HG03432 (cell line): ENCODE measurements around the gene KCNJ6.
"Not testable (repeated sequence)": the region's sequence is repeated elsewhere in the genome, so short reads cannot be mapped to it uniquely, and the experiment has no call there.

Experiments
- ATAC-seq: cut with Tn5 transposase; IDR thresholded peaks from one replicate; pipeline ENCODE4 v1.9.1; 2021; ENCODE audit warnings: mild to moderate bottlenecking, moderate library complexity; ENCODE audit not compliant: unreplicated experiment

KCNJ6 gene

GRCh38 chr21:37783016-37783415 lies 133.2 kb downstream of the KCNJ6 start:
- no peak for ATAC-seq

DNA sequence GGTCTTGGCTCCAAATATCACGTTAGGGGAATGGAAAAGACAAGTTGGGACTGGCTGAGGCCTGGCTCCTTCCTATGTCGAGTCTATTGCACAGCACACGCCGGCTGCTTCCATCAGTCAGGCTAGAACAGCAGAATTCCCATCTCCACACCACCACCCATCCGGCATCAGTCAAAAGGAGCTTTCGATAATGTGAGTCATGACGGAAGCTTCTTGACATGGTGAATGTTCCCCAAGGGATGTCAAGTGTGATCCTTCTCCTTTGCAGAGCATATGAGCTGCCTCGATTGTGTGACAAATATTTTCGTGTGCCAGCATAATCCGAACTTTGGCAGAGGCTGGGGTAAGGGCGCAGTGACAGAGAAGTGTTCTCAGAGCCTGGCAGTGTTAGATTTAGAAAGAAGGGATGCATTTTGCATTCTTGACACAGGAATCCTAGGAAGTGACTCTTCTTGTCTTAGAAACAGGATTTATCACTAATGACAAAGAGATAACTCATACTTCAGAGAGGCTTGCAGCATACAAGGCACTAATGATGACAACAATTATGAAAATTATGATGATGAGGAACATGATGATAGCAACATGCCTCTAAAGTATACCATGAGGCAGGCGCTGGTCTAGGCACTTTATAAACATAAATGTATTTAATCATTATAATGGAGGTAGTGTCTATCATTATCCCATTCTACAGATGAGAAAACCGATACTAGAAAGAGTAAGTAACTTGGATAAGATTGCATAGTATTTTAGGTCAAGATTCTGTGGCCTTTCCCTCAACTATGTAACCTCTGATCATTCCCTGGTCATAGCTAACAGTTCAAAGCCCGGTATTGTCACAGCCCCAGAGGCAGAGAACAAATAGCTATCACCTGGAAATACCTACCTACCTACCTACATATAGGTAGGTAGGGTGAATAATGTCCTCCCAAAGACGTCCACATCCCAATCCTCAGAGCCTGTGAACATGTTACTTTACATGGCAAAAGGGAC lies 135.0 kb downstream of the KCNJ6 start:
- no peak for ATAC-seq

- no peak for ATAC-seq
Measured at GRCh38 chr21:37771181-37771580, 145.1 kb downstream of the KCNJ6 start.

DNA sequence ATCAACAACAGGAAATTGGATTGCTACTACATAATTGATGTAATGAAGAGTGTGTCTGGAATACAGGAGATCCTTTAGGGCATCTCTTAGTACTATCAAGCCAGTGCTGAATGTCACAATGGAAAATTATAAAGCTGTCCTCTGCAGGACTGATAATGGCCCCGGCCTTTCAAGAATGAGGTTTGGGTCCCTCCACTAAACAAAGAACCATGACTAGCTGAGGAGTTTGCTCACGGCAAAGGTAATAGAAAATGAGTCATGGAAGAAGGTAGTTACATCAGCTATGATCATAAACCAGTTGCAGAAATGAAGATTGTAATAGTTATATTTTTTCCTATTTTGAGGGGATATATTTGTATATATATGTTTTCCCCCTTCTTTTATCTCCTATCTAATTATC lies 145.8 kb downstream of the KCNJ6 start:
- ATAC-seq: no peak

- no peak for ATAC-seq
Measured at GRCh38 chr21:37769656-37770055, 146.6 kb downstream of the KCNJ6 start.

GRCh38 chr21:37767984-37768383 lies 148.3 kb downstream of the KCNJ6 start:
- no peak for ATAC-seq

DNA sequence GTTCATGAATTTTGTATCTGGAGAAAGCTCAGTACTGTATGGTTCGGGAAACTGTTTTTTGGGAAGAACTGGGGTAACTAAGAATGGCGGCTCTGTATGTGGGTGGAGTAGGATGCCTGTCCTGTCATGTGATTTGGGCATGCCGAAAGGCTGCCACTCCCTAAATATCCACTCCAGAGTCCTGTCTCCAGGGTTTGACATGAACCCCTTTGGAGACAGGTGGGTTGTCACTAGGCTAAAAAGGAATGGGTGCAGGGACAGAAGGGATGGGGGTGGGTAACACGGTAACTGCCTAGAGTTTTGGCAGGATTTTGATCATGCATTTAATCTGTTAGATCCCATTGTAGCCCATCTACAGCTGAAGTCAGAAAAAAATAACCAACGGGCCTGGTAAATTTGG lies 150.1 kb downstream of the KCNJ6 start:
- no peak for ATAC-seq

DNA sequence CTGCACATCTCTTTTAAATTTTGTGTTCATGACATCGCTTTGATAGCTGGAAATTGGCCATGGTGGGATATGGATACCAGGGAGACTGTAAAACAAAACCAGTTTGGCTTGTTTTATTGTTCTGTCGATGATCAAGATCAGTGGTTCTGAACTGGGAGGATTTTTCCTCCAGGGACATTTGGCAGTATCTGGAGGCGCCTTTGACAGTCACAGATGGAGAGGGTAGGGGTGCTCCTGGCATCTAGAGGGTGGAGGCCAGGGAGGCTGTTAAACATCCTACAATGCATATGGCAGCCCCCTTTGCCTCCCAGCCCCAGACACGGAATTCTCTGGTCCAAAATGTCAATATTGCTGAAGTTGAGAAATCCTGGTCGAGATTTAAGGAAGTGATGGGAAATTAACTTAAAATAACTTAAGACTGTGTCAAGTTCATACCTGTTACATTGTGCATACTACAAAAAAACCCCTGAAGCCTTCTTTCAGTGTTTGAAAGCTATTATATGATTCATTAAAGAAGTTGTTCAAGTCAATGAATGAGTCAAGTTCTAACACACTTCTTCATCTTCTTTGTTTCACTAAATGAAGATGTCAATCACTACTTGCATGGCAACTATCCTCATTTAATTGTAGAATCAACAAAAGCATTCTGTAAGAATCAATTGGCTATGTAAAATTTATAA lies 150.9 kb downstream of the KCNJ6 start:
- ATAC-seq: no peak

DNA sequence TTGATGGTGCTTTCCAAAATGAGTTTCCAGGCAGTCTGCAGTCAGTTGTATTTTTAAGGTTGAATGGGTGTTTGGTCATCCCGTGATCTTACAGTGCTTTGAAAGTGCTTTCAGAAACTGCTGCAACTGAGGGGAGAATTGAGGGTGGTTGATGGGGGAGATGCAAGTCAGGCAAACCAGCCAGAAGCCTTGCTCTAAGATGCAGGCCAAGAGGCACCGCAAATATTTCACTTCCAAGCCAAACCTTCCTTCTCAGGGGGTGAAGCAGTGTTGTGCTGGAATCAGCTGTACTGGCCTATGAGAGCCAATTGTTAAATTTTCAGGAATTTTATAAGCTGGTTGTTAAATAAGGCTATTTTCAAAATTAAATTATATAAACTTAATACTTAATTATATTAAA lies 151.6 kb downstream of the KCNJ6 start:
- no peak for ATAC-seq

GRCh38 chr21:37763298-37763697 lies 153.0 kb downstream of the KCNJ6 start:
- no peak for ATAC-seq

DNA sequence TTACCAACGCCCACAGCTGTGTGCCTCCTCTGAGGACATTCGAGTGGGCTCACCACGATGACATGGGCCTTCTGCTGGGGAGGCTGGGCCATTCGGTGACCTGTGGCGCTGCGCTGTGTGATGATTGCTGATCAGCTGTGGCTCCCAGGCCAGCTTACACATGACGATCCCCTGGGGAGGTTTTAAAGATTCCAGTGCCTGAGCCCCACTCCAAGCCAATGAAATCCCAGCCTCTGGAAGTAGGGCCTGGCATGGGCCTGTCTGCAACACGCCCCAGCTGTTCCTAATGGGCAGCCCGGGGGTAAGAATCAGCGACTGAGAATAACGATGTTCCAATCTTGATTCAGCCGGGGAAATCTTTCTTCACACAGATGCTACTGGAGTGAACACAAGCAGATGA lies 153.7 kb downstream of the KCNJ6 start:
- no peak for ATAC-seq

DNA sequence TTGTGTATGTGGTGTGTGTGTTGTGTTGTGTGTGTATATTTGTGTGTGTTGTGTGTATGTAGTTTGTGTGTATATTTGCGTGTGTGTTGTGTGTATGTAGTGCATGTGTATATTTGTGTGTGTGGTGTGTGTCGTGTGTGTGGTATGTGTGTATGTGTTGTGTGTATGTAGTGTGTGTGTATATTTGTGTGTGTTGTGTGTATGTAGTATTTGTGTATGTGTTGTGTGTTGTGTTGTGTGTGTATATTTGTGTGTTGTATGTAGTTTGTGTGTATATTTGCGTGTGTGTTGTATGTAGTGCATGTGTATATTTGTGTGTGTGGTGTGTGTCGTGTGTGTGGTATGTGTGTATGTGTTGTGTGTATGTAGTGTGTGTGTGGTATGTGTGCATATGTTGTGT lies 154.9 kb downstream of the KCNJ6 start:
- ATAC-seq: not testable (repeated sequence)

GRCh38 chr21:37759777-37760176 lies 156.5 kb downstream of the KCNJ6 start:
- ATAC-seq: no peak

GRCh38 chr21:37758982-37759381 lies 157.3 kb downstream of the KCNJ6 start:
- no peak for ATAC-seq

DNA sequence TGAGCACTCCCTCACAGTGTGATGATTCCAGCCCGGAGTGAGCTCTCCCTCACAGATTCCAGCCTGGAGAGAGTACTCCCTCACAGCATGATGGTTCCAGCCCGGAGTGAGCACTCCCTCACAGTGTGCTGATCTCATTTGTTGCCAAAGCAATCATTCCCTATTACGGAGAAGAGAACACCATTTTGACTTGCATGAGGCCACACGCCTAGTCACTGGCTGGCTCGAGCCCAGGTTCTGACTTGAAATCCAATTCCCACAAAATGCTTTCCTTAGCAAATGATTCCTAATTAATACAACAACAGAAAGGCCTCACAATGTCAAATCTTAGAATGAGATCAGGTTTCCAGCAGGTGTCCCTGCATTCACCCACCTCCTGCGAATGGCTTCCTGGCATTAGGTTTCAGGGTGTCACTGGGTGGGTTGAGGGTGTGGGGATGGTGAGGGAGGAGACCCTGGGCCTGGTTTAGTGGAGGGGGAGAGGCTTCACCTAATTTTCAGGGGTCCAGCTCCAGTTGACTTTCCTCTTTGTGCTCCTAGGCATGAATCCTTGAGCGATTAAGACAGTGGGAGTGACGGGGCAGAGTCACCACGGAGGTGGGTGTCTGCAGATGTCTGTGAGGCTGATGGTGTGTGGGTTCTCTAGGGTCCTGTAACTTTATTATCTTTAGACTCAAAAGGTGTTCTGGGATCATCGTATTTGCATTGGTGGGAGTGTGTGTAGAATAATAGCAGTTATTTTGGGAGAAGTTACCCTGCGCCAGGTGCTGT lies 158.5 kb downstream of the KCNJ6 start:
- no peak for ATAC-seq

- no peak for ATAC-seq
Measured at GRCh38 chr21:37753122-37753599, 163.1 kb downstream of the KCNJ6 start.

DNA sequence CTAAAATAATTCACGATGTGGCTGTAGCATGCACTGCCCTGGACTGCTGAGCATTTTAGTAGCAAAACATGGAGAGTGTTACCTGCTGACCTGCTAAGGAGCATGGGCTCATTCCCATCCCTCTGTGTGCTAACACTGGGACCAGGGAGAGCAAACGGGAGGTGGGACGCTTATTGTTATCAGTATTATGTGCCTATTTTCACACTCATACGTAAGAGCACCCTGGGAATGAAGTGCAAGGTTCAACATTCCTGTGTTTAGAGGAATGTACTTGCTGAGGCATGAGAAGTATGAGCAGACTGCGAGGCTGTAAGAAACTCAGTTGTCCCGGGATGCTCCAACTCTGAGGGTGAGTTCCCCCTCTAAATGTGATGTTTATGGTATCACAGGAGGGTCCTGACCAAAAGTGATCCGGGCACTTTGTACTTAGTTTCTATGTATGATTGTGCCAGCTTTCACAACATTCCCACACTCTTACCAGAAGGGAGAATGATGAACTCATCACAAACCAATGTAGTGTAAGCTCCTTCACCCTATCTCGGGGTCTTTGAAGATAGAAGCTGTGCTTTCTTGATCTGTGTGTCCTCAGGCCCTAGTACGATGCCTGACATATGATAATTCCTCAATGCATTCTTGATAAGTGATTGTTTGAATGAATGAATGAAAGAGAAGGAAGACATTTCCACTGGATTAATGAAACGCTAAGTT lies 164.8 kb downstream of the KCNJ6 start:
- ATAC-seq: no peak

DNA sequence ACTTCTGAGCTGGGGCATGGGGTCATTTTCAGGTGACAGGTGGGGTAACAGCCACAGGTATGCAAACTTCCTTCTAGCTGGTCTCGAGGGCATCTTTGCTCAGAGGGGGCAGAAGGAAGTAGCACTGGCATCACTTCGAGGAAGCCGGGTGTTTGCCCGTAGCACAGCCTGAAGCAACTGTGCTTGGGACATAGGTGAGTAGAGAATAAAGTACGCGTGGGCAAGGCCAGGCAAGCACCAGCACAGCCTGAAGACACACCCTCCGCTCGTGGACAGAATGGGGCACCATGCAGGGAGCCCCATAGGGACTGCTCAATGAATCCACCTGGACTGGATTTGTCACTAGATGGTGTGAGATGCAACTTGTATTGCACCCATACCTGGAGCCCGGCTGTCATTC lies 167.1 kb downstream of the KCNJ6 start:
- no peak for ATAC-seq

- ATAC-seq: no peak
Measured at GRCh38 chr21:37748351-37748750, 167.9 kb downstream of the KCNJ6 start.

DNA sequence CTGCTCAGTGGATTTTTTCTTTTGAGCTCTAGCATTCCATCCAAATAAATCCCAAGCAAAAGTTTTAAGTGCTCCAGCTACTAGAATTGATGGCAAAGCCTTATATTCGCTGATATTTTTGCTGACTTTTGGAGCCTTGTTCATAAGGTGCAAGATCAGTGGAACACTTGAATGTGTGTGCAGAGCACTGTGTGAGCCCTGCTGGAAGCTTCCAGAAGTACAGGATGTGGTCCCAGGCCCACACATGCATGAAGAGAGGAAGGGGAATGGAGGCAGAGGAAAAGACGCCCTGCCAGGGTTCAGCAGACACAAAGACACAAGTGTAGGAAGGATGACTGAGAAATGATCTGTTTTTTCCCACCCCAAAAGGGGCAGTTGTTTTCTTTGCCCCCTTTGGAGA lies 169.4 kb downstream of the KCNJ6 start:
- ATAC-seq: no peak

DNA sequence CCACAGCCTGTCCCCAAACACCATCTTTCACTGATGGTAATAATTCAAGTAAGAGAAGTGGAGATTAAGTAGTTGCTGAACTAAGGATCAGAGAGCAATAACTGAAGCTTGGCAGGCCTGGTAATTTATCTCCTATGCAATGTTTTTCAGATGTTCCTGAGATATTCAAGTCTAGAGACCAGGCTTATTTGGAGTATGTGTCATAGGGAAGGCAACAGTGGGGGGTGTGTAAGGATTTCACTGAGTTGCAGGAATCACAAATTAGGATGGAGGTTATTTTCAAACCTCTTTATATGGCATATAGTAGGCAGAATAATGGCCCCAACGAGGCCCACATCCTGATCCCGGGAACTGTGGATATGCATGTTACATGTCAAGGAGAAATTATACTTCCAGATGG lies 171.7 kb downstream of the KCNJ6 start:
- ATAC-seq: no peak
